Thymus (tissue), 14 donors: ENCODE measurements around the gene EIF5AL1. TPM values are rescaled to one million over a fixed set of nuclear protein-coding genes. Genes with fewer than 3 reads are reported as not detected.
"Not testable (repeated sequence)": the region's sequence is repeated elsewhere in the genome, so short reads cannot be mapped to it uniquely, and the experiment has no call there.

ENCODE experiments used
- DNase-seq, 9 donors: peaks; one replicate each; pipeline ENCODE4 v3.0.0-alpha.2; 2013; ENCODE audit warnings: low spot score in 9 of 9, low read depth in 6 of 9, missing footprints in 1 of 9
- H3K27ac ChIP-seq, 2 donors: one replicate each; pipeline ENCODE4 v1.5.1; 2013; ENCODE audit warnings: control low read depth in 1 of 2, low read depth in 1 of 2, low read length in 1 of 2, mild to moderate bottlenecking in 1 of 2, moderate library complexity in 1 of 2
- H3K27me3 ChIP-seq, 2 donors: one replicate each; pipeline ENCODE4 v1.5.1; 2013; ENCODE audit warnings: low read length in 1 of 2; ENCODE audit not compliant: control insufficient read depth in 2 of 2, insufficient read depth in 1 of 2
- H3K36me3 ChIP-seq, 2 donors: one replicate each; pipeline ENCODE4 v1.5.1; 2013; ENCODE audit warnings: low read length in 1 of 2, mild to moderate bottlenecking in 1 of 2, moderate library complexity in 1 of 2; ENCODE audit not compliant: control insufficient read depth in 2 of 2, insufficient read depth in 2 of 2
- H3K4me1 ChIP-seq, 2 donors: one replicate each; pipeline ENCODE4 v1.5.1; 2013; ENCODE audit warnings: low read length in 2 of 2; ENCODE audit not compliant: control insufficient read depth in 2 of 2, insufficient read depth in 2 of 2
- H3K4me3 ChIP-seq, 2 donors: one replicate each; pipeline ENCODE4 v1.5.1; 2013; ENCODE audit warnings: low read length in 2 of 2, control low read depth in 1 of 2, mild to moderate bottlenecking in 1 of 2
- H3K9me3 ChIP-seq, 2 donors: one replicate each; pipeline ENCODE4 v1.5.1; 2013; ENCODE audit warnings: low read length in 1 of 2, mild to moderate bottlenecking in 1 of 2; ENCODE audit not compliant: control insufficient read depth in 2 of 2, insufficient read depth in 1 of 2
- WGBS: extraction: QIAGEN DNeasy Blood & Tissue Kit; methylation state at CpG from one replicate; pipeline ENCODE4 v1.1.7; 2013; 5-methylcytosine and 5-hydroxymethylcytosine counted together
- long read RNA-seq, 10 donors: transcript quantifications; one replicate each; lab custom pipeline, GENCODE V29; 2026
- polyA plus RNA-seq: library from polyadenylated mRNA; stranded (reverse); fragments of 200-250 nt; gene quantifications from one replicate; pipeline ENCODE4 v1.2.3, GENCODE V29; 2013
- total RNA-seq: library from RNA; stranded (reverse); fragments of 120-200 nt; gene quantifications from one replicate; pipeline ENCODE4 v1.2.4, GENCODE V29; 2013
- donor health status: healthy.

EIF5AL1 gene
- total RNA-seq (0.28 TPM), polyA plus RNA-seq (0.39 TPM)
- long read RNA-seq, donor 1, transcript EIF5AL1-201 (1 exons, 3,840 nt) = major isoform, 9 of 9 reads
- long read RNA-seq, donor 1, partial matches to known transcripts = 0 of 9 reads
- long read RNA-seq, donor 1, other reads (novel, unspliced or antisense) = 0 of 9 reads
- long read RNA-seq, donor 2 = 0 reads
- long read RNA-seq, donor 3, transcript EIF5AL1-201 (1 exons, 3,840 nt) = major isoform, 169 of 169 reads
- long read RNA-seq, donor 3, partial matches to known transcripts = 0 of 169 reads
- long read RNA-seq, donor 3, other reads (novel, unspliced or antisense) = 0 of 169 reads
- long read RNA-seq, donor 4, transcript EIF5AL1-201 (1 exons, 3,840 nt) = major isoform, 28 of 28 reads
- long read RNA-seq, donor 4, partial matches to known transcripts = 0 of 28 reads
- long read RNA-seq, donor 4, other reads (novel, unspliced or antisense) = 0 of 28 reads
- long read RNA-seq, donor 5, transcript EIF5AL1-201 (1 exons, 3,840 nt) = major isoform, 148 of 148 reads
- long read RNA-seq, donor 5, partial matches to known transcripts = 0 of 148 reads
- long read RNA-seq, donor 5, other reads (novel, unspliced or antisense) = 0 of 148 reads
- long read RNA-seq, donor 6, transcript EIF5AL1-201 (1 exons, 3,840 nt) = major isoform, 26 of 26 reads
- long read RNA-seq, donor 6, partial matches to known transcripts = 0 of 26 reads
- long read RNA-seq, donor 6, other reads (novel, unspliced or antisense) = 0 of 26 reads
- long read RNA-seq, donor 7, transcript EIF5AL1-201 (1 exons, 3,840 nt) = major isoform, 179 of 179 reads
- long read RNA-seq, donor 7, partial matches to known transcripts = 0 of 179 reads
- long read RNA-seq, donor 7, other reads (novel, unspliced or antisense) = 0 of 179 reads
- long read RNA-seq, donor 8, transcript EIF5AL1-201 (1 exons, 3,840 nt) = major isoform, 10 of 10 reads
- long read RNA-seq, donor 8, partial matches to known transcripts = 0 of 10 reads
- long read RNA-seq, donor 8, other reads (novel, unspliced or antisense) = 0 of 10 reads
- long read RNA-seq, donor 9, transcript EIF5AL1-201 (1 exons, 3,840 nt) = major isoform, 23 of 23 reads
- long read RNA-seq, donor 9, partial matches to known transcripts = 0 of 23 reads
- long read RNA-seq, donor 9, other reads (novel, unspliced or antisense) = 0 of 23 reads
- long read RNA-seq, donor 10, transcript EIF5AL1-201 (1 exons, 3,840 nt) = major isoform, 63 of 63 reads
- long read RNA-seq, donor 10, partial matches to known transcripts = 0 of 63 reads
- long read RNA-seq, donor 10, other reads (novel, unspliced or antisense) = 0 of 63 reads

- H3K27ac ChIP-seq, H3K4me3 ChIP-seq, H3K27me3 ChIP-seq, DNase-seq, H3K4me1 ChIP-seq, H3K36me3 ChIP-seq, H3K9me3 ChIP-seq: not testable (repeated sequence)
- 99% methylated on average over 15 of the region's 17 CpGs for WGBS
Measured at GRCh38 chr10:79511891-79512583, at the start of gene EIF5AL1. EIF5AL1 (plus strand) TSS chr10:79512533; CDS start chr10:79512650, 117 bp downstream.

- H3K4me3 ChIP-seq = no peak overlapping the region
- H3K27me3 ChIP-seq = no peaks in the 10 kb centered on the region
- H3K36me3 ChIP-seq = no peaks in the 10 kb centered on the region
- DNase-seq = no peak
- no peaks in the 10 kb centered on the region for H3K9me3 ChIP-seq
- no peak overlapping the region for H3K27ac ChIP-seq
- H3K4me1 ChIP-seq = no peaks in the 10 kb centered on the region
- 96% methylated on average over 10 of the region's 10 CpGs for WGBS
Measured at GRCh38 chr10:79463578-79464496, 48.5 kb upstream of the EIF5AL1 start.

GRCh38 chr10:79465341-79465740 lies 47.0 kb upstream of the EIF5AL1 start:
- no peak for DNase-seq
- no peaks in the 10 kb centered on the region for H3K27me3 ChIP-seq
- no peak overlapping the region for H3K4me3 ChIP-seq
- H3K36me3 ChIP-seq = no peaks in the 10 kb centered on the region
- no peaks in the 10 kb centered on the region for H3K4me1 ChIP-seq
- WGBS = 97% methylated on average over 3 of the region's 3 CpGs
- H3K9me3 ChIP-seq = no peaks in the 10 kb centered on the region
- H3K27ac ChIP-seq = no peak overlapping the region

GRCh38 chr10:79468015-79468560 lies 44.2 kb upstream of the EIF5AL1 start:
- WGBS = 79% methylated on average over 3 of the region's 3 CpGs

GRCh38 chr10:79468841-79469585 lies 43.3 kb upstream of the EIF5AL1 start:
- H3K4me1 ChIP-seq = no peaks in the 10 kb centered on the region
- H3K27me3 ChIP-seq = no peaks in the 10 kb centered on the region
- H3K27ac ChIP-seq = no peak overlapping the region
- no peaks in the 10 kb centered on the region for H3K36me3 ChIP-seq
- no peaks in the 10 kb centered on the region for H3K9me3 ChIP-seq
- 96% methylated on average over 6 of the region's 6 CpGs for WGBS
- DNase-seq = no peak
- H3K4me3 ChIP-seq = no peak overlapping the region

More at GRCh38 chr10:79468015-79468560, 44.2 kb upstream of the EIF5AL1 start:
- no peak overlapping the region for H3K27ac ChIP-seq
- H3K4me1 ChIP-seq = no peaks in the 10 kb centered on the region
- DNase-seq = no peak
- H3K9me3 ChIP-seq = no peaks in the 10 kb centered on the region
- H3K36me3 ChIP-seq = no peaks in the 10 kb centered on the region
- no peaks in the 10 kb centered on the region for H3K27me3 ChIP-seq
- no peak overlapping the region for H3K4me3 ChIP-seq

GRCh38 chr10:79470096-79470495 lies 42.2 kb upstream of the EIF5AL1 start:
- no peaks in the 10 kb centered on the region for H3K27me3 ChIP-seq
- DNase-seq = no peak
- no peaks in the 10 kb centered on the region for H3K9me3 ChIP-seq
- no peak overlapping the region for H3K4me3 ChIP-seq
- no peaks in the 10 kb centered on the region for H3K4me1 ChIP-seq
- 97% methylated on average over 8 of the region's 8 CpGs for WGBS
- H3K27ac ChIP-seq = no peak overlapping the region
- H3K36me3 ChIP-seq = no peaks in the 10 kb centered on the region

- WGBS = 95% methylated on average over 4 of the region's 4 CpGs
- H3K36me3 ChIP-seq = no peaks in the 10 kb centered on the region
- no peaks in the 10 kb centered on the region for H3K4me1 ChIP-seq
- no peaks in the 10 kb centered on the region for H3K27me3 ChIP-seq
- H3K27ac ChIP-seq = no peak overlapping the region
- no peak for DNase-seq
- no peaks in the 10 kb centered on the region for H3K9me3 ChIP-seq
- no peak overlapping the region for H3K4me3 ChIP-seq
Measured at GRCh38 chr10:79471776-79472175, 40.6 kb upstream of the EIF5AL1 start.
